HG03558 (cell line): ENCODE measurements around the gene PPM1H.

Experiments used
- ATAC-seq: cut with Tn5 transposase; IDR thresholded peaks from one replicate; pipeline ENCODE4 v1.9.1; 2021; ENCODE audit warnings: moderate number of reproducible peaks; ENCODE audit not compliant: unreplicated experiment; ENCODE audit errors: extremely low read depth

PPM1H gene

GRCh38 chr12:62597253-62597652 is 337.7 kb downstream of the PPM1H start:
- no peak for ATAC-seq
